Cardiac septum (tissue), 1 donor: Measurements from ENCODE around the gene ANKRD13D. TPM values are rescaled to one million over a fixed set of nuclear protein-coding genes. Genes with fewer than 3 reads are reported as not detected.

Experiments
- DNase-seq: peaks from one replicate; pipeline ENCODE4 v3.0.0-alpha.2; 2020; ENCODE audit warnings: low spot score
- intact Hi-C: fragments of 100-400 bp; cut with DNase I; formaldehyde crosslinking; loops from one replicate; pipeline ENCODE4 v1.14.0; 2022
- total RNA-seq: library from RNA; stranded (reverse); fragmentation: NEBNext Ultra II Directional; extraction: Animal tissue kit (Norgen Biotek cat#: 25700); gene quantifications from one replicate; pipeline ENCODE4 v1.2.1, GENCODE V29; 2021
- donor health status: DM: no; HTN: no; CAD: no.

Gene ANKRD13D
- total RNA-seq, 1 donor from 2014 or later = 20.0 TPM

DNA sequence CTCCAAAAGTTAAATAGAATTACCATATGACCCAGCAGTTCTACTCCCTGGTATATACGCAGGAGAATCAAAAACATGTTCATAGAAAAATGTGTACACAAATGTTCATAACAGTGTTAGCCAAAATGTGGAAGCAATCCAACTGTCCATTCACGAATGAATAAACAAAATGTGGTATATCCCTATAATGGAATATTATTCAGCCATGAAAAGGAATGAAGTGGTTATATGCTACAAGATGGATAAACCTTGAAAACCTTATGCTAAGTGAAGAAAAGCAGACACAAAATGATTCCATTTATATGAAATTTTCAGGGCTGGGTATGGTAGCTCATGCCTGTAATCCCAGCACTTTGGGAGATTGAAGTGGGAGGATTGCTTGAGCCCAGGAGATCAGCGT lies 48.2 kb downstream of the ANKRD13D start:
- no peak for DNase-seq

DNA sequence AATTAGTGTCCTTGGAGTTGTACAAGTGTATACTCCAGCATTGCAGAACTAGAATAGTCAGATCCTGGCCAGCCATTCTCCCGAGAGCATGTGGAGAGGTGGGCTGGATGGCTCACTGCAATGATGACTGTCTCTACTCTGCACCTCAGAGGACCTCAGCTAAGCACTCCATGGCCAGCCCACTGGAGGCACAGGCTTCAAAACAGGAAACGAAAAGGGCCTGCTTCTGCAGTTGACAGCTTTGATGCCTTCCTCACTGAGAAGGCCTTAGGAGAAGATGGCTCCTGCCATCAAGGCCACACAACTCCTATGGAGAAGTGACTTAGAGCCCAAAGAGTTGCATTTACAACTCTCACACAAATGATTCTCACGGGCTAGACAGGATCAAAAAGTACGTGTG lies 55.2 kb downstream of the ANKRD13D start:
- no peak for DNase-seq
- intact Hi-C loops = no loop called here

More for the DNA sequence above, 48.2 kb downstream of the ANKRD13D start:
- intact Hi-C loops = no loop called here

DNA sequence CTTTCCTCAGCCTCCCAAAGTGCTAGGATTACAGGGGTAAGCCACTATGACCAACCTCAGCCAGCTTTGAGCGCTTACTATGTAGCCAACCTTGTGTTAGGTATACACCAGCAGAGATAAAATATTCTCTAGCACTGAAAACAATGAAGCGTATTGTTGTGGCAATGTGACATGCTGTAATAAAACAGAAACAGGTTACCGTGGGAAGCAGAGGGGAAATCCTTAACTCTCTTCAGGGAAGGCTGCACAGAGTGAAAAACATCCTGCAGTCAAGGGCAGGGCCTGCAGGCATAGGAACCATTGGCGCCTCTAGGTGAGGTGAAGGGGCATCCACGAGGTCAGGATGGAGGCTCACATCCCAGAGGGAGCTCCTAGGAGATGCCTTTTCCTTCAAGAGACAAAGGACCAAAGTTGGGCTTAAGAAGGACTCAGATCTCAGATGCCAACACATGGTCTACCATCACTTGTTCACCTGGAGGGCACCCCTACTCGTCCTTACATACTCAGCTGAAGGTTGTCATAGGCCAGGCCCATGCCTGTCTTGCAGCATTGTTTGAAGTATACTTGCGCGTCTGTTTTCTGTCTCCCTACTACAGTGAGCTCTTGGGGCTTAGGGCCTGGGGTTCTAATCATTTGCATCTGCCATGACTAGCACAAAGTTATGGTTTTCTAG lies 56.3 kb downstream of the ANKRD13D start:
- intact Hi-C loops = loop anchor here (5.0 kb wide), 1 partner anchor 37 kb away; no protein-coding TSS in a partner anchor
- DNase-seq = no peak

DNA sequence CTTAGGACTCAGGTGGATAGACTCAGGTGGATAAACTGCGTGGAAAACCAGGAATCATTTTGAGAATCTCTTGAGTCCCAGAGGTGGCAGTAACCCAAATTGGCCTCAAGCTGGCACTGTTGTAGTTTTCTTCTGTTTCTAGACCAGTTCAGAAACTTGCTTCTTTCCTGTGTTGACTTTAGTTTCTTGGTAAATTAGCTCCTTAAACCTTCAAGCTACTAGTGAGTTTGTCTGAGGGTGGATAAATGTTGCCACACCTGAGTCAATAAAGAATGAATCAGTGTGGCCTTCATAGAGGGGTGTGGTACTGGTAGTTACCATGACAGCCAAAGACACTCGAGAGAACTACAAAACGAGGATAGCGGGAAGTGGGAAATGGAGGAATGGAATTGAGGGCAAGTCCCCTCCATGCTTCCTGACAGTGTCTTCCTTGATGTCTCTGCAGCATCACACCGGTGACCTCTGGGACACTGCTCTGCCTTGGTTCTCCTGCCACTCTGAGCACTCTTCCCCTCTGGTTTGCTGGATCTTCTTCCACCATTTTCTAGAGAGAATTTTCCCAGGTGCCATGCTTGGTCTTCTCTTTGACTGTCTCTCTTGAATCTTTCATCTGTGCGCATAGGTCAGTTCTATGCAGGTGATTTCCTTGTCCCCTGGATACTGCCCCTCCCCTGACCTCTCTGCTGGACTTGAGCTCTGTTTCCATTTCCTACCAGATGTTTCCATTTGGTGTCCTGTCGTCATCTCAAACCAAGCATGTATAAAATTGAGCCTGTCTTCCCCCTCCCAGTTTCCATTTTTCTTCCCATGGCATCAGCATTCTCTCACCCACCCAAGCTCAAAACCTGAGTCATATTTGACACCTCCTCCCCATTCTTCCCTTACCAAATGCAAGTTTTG lies 57.1 kb downstream of the ANKRD13D start:
- intact Hi-C loops = loop anchor here (5.0 kb wide), 1 partner anchor 36 kb away; no protein-coding TSS in a partner anchor
- no peak for DNase-seq

DNA sequence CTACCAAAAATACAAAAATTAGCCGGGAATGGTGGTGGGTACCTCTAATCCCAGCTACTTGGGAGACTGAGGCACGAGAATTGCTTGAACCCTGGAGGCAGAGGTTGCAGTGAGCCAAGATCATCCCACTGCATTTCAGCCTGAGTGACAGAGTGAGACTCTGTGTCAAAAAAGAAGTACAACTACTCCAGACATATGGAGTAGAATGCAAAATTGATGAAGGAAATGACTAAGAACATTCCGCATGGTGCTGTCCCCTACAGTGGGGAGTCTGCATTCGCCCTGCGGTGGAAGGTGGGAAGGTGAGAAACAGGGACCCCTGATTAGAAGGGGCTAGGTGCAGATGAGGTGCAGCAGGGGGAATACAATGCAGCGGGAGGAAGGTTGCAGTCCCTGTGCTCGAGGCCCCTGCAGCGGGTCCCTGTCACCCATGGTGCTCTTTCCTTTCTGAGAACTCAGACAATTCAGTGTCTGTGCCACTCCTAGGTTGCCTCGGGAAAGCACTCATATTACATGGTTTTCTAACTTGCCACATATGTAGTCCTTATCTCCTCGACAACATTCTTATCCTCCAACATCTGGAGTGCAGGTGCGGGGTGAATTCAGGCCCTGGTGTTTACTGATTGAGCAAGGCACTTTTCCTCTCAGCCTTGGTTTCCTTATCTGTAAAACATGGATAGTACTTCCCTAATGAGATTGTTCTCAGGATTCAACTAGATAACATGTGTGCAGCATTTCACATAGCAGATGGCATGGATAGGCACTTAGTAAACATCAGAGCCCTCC lies 59.1 kb downstream of the ANKRD13D start:
- intact Hi-C loops = loop anchor here (5.0 kb wide), 1 partner anchor 34 kb away; no protein-coding TSS in a partner anchor
- DNase-seq = no peak

DNA sequence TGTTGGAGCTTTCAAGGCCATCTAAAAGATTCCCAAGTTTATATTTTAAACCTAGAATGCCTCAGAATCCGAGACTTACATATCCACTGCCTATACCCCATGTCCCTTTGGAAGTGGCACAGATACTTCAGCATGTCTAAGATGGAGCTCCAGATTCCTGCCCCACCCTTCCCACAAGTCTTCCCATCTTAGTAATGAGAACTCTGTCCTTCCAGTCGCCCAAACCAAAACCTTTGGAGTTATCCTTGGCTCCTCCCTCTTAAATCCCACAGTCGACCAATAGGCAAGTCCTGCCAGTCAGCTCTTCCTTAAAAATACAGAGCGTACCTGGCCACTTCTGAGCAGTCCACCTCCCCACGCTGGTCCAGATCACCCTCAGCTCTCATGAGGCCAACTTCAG lies 59.9 kb downstream of the ANKRD13D start:
- no peak for DNase-seq
- intact Hi-C loops = loop anchor here (5.0 kb wide), 1 partner anchor 33 kb away; no protein-coding TSS in a partner anchor

DNA sequence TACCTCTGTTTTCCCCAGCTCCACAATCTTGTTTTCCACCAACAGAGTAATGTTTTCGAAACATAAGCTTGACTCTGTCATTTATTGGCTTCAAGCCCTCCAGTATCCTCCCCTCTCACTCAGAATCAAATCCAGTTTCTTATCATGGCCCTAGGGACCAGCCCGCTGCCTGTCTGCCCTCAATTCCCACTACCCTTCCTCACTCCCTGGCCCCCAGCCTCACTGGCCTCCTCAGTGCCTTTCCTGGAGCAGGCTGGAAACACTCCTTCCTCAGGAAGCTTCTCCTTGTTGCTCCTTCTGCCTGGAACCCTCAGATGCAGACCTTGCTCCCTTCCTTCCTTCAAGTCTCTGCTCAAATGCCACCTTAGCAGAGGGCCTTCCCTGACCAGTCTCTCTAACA lies 60.4 kb downstream of the ANKRD13D start:
- intact Hi-C loops = loop anchor here (5.0 kb wide), 1 partner anchor 33 kb away; no protein-coding TSS in a partner anchor
- no peak for DNase-seq

DNA sequence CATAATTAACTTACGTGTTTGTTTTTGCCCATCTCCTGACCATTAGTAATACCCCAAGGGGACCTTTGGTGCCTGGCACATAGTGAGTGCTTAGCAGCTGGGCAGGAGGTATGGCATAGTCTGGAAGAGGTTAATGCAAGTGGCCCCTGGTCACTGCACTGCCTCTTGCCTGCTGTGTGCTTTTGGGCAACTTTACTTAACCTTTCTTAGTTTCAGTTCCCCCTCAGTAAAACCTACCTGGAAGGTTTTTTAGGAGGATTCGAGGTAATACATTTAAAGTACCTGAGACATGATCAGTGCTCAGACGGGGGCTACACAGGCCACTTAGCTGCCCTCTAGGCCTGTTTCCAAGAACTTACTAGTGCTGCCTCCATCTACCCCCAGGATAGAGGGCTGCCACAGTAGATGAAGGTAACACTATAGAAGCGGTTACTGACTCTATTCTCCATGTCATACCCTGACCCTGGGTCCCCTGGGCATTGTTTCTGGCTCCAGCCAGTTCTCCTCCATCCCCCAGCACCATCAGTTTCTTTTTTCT lies 60.9 kb downstream of the ANKRD13D start:
- intact Hi-C loops = loop anchor here (5.0 kb wide), 1 partner anchor 32 kb away; no protein-coding TSS in a partner anchor
- no peak for DNase-seq

DNA sequence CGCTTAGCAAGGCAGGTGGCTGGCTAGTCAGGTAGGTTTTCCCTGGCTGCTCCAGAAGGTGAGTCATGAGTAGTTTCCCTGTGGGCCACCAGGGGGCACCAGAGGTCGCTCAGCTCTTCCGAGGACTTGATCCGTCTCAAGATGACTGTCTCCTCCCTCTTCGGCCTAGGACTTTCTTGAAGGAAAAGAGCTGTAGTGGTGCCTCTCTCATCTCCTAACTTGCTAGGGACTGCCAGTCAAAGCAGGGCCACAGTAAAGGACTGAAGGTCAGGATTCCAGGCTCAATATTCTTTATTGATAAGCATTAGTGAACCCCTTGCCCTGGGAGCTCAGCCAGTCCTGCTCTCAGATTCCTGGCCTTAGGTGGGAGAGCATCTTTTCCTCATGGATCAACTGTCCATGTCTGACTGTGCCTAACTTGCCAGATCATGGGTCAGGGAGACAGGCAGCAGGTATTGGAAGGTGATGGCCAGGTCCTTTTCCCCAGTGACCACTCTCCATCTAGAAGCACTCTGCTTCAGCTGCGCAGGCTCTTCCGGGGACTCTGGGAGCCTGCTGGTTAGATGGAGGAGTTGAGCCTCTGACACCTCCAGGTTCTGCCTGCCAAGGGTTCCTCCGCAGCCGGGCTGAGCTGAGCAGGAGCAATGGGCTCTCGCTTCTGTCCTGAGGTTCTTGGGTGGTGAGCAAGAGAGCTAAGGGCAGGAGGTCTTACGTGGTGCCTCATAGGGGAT lies 62.3 kb downstream of the ANKRD13D start:
- peak; percentile 82 for DNase-seq
- intact Hi-C loops = no loop called here

Other genes with a start within 250 kb of the ANKRD13D start
- 25.8 TPM for gene RHOD, start 232.5 kb upstream of the ANKRD13D start, total RNA-seq
- 46.4 TPM for gene KDM2A, start 170.0 kb upstream of the ANKRD13D start, total RNA-seq
- gene GRK2, start 22.8 kb upstream of the ANKRD13D start, total RNA-seq = 43.1 TPM
- 22.3 TPM for gene SSH3, start 14.2 kb downstream of the ANKRD13D start, total RNA-seq
- gene POLD4, start 64.2 kb downstream of the ANKRD13D start, total RNA-seq = 61.6 TPM
- 4.0 TPM for gene CLCF1, start 84.3 kb downstream of the ANKRD13D start, total RNA-seq
- gene RAD9A, start 102.7 kb downstream of the ANKRD13D start, total RNA-seq = 4.8 TPM
- gene PPP1CA, start 112.6 kb downstream of the ANKRD13D start, total RNA-seq = 95.1 TPM
- gene TBC1D10C, start 114.8 kb downstream of the ANKRD13D start, total RNA-seq = 1.0 TPM
- 22.2 TPM for gene CARNS1, start 126.4 kb downstream of the ANKRD13D start, total RNA-seq
- gene RPS6KB2, start 139.2 kb downstream of the ANKRD13D start, total RNA-seq = 23.2 TPM
- 0.40 TPM for gene PTPRCAP, start 148.4 kb downstream of the ANKRD13D start, total RNA-seq
- 21.6 TPM for gene CORO1B, start 154.2 kb downstream of the ANKRD13D start, total RNA-seq
- gene GPR152, start 163.4 kb downstream of the ANKRD13D start, total RNA-seq = not detected
- 0.11 TPM for gene CABP4, start 166.1 kb downstream of the ANKRD13D start, total RNA-seq
- gene TMEM134, start 179.9 kb downstream of the ANKRD13D start, total RNA-seq = 76.1 TPM
- gene AIP, start 193.7 kb downstream of the ANKRD13D start, total RNA-seq = 43.6 TPM
- 40.0 TPM for gene PITPNM1, start 216.1 kb downstream of the ANKRD13D start, total RNA-seq
- 72.9 TPM for gene CDK2AP2, start 218.9 kb downstream of the ANKRD13D start, total RNA-seq
- gene CABP2, start 234.1 kb downstream of the ANKRD13D start, total RNA-seq = not detected